ENCODE results near the gene AMACR.

GRCh38 chr5:34022121-34022705 lies 14.4 kb upstream of the AMACR start:
- TF ChIP-seq JUN (IDR thresholded peaks at IDR 0.05; ENCODE audit: borderline replicate concordance, insufficient read depth, insufficient read length, low read depth): no peak
- no peak for TF ChIP-seq POLR2A (IDR thresholded peaks at IDR 0.05; ENCODE audit: low read depth, low read length)
- TF ChIP-seq, protein P1, sequence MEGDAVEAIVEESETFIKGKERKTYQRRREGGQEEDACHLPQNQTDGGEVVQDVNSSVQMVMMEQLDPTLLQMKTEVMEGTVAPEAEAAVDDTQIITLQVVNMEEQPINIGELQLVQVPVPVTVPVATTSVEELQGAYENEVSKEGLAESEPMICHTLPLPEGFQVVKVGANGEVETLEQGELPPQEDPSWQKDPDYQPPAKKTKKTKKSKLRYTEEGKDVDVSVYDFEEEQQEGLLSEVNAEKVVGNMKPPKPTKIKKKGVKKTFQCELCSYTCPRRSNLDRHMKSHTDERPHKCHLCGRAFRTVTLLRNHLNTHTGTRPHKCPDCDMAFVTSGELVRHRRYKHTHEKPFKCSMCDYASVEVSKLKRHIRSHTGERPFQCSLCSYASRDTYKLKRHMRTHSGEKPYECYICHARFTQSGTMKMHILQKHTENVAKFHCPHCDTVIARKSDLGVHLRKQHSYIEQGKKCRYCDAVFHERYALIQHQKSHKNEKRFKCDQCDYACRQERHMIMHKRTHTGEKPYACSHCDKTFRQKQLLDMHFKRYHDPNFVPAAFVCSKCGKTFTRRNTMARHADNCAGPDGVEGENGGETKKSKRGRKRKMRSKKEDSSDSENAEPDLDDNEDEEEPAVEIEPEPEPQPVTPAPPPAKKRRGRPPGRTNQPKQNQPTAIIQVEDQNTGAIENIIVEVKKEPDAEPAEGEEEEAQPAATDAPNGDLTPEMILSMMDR (IDR thresholded peaks at IDR 0.05; ENCODE audit: extremely low read depth in 1 of 2, insufficient read depth in 1 of 2, low read depth in 1 of 2, low read length in 2 of 2): no peak
- TF ChIP-seq POLR2AphosphoS5 (IDR thresholded peaks at IDR 0.05; ENCODE audit: insufficient read depth, low read depth, low read length): no peak
- TF ChIP-seq MYC (IDR thresholded peaks at IDR 0.05; ENCODE audit: low read depth, low read length): no peak
- TF ChIP-seq, protein P2, sequence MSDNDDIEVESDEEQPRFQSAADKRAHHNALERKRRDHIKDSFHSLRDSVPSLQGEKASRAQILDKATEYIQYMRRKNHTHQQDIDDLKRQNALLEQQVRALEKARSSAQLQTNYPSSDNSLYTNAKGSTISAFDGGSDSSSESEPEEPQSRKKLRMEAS (IDR thresholded peaks at IDR 0.05; ENCODE audit: insufficient read depth, insufficient read length): no peak
